Activated CD4-positive, alpha-beta T cell treated with anti-CD3 and anti-CD28 coated beads, Interleukin-2, Interleukin-6, amounts not matched to agents 100 ng/mL and 50 ng/mL, durations not matched to agents 16 hours and 8 hours (primary cell): ENCODE results near the gene PRSS56.

Source experiments
- DNase-seq: peaks from one replicate; pipeline ENCODE4 v3.0.0-alpha.2; 2020

Gene PRSS56

DNA sequence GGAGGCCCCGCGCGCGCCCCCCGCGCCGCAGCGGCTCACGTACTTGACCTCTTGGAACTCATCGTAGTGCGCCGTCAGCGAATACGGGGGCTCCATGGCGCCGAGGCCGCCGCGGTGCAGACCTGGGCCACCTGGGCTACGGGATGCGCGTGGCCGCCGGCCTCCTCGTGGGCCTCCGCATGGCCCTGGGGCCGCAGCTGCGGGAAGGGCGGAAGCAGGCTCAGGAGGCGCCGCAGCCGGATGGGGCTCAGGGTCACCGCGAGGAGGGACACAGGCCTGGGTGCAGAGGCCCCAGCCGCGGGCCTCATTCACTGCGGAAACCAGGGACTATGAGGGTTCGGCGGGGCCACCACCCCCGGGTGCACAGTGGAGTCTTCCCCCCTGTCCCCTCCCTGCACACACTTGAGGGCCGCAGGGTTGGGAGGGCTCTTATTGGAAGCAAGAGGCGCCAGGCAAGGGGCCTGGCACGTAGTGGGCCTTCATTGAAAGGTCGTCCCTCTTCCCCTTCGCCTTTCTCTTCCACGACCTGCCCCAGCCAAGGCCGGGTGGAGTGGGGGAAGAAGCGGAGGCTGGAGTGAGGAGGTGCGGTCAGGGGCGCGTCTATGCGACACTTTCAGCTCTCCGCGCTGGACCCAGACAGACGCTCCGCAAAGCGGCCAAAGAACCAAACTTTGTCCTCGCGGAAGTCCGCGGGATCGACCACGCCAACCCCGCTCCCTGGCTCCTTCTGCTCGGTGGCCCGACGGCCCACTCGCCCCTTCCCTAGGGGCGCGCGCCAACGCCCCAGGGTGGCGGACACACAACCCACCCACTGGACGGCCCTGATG lies 33.4 kb upstream of the PRSS56 start:
- no peak for DNase-seq

- no peak for DNase-seq
These were observed 32.6 kb upstream of the PRSS56 start, which contains the start of gene ECEL1 for GRCh38 chr2:232487385-232488096. Gene ECEL1 (minus strand): TSS chr2:232487834. CDS start chr2:232486653, 1,181 bp downstream.

DNA sequence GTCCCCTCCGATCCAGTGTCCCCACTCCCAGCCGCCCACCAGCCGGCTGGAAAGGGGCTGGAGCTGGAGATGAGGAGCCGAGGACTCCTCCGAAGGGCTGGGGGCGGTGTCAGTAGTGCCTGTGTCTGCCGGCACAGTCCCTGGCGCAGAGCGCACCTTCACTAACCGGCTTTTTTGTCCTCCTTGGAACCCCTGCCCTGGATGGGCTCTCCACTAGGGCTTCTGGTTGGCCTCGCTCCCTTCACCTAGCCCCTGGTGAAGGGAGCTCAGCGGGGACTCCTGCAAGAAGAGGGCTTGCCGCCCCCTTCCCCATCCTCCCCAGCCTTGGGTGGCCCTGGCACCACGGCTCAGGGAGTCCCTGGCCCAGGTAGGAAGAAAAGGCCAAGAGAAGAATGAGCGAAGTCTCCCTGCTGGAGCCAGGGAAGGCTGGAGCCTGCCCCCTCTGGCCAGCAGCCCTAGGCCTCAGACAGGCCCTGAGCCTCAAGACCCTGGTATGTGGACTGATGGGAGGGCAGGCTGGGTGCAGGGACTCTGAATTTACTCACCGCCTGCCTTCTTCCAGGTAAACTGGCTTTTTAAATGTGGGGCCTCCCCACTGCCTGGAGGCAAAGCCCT lies 32.0 kb upstream of the PRSS56 start:
- no peak for DNase-seq

- no peak for DNase-seq
These were observed 31.4 kb upstream of the PRSS56 start for GRCh38 chr2:232488721-232489300.

DNA sequence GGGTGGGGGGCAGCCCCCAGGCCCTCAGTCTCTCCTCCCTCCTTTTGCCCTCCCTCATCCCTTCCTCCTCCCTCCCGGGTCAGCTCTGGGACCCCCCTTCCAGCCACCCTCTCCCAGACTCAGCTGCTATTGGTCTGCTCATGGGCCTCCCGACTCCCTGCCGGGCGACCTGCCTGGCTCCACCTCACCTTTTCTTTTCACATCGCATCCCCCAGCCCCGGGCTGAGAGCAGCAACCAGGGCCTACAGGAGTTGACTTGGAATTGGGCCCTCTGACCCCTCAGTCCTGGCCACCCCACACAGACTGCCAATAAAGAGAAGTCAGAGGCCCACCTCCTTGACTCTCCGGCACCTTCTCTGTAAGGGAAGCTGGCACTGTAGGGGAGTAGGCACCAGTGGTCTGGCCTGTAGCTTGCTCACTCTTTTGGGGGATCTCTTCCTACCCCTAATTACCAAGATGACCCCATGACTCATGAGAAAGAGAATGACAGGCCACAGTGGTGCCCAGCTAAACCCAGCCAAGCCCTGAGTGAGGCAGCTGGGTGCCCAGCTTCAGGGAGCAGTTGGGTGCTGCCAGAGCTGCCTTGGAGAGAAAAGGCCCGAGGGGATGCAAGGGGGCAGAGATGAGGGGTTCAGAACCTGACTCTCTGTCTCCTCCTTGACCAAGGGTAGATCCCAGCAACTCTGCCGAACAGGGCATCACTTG lies 30.5 kb upstream of the PRSS56 start:
- DNase-seq: no peak

- DNase-seq: no peak
These were observed 29.7 kb upstream of the PRSS56 start for GRCh38 chr2:232490221-232491138.

GRCh38 chr2:232491139-232491780 lies 28.9 kb upstream of the PRSS56 start:
- no peak for DNase-seq

DNA sequence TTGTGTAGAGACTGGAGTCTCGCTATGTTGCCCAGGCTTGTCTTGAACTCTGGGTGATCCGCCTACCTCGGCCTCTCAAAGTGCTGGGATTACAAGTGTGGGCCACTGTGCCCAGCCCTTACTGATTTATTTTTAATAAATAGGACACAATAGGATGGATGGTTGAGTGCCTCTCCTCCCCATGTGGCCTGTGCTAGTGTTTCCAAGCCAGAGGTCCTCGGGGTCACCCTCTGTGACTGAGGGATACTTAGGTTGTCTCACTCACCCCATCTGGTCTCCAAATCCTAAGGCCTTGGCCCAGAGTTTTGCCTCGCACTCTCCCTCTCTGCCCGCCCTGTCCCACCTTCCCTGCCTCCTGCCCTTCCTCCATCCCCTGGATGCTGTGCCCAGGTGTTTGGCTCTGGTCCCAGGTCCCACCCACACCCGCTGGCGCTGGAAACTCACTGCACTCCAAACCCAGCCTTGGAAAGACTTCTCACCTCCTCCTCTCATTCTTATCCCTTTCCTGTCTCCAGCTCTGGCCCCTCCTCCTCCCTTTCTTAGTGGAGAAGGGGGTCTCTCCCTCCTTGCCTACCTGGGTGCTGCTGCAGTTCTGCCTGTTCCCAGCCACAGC lies 27.8 kb upstream of the PRSS56 start:
- DNase-seq: no peak

DNA sequence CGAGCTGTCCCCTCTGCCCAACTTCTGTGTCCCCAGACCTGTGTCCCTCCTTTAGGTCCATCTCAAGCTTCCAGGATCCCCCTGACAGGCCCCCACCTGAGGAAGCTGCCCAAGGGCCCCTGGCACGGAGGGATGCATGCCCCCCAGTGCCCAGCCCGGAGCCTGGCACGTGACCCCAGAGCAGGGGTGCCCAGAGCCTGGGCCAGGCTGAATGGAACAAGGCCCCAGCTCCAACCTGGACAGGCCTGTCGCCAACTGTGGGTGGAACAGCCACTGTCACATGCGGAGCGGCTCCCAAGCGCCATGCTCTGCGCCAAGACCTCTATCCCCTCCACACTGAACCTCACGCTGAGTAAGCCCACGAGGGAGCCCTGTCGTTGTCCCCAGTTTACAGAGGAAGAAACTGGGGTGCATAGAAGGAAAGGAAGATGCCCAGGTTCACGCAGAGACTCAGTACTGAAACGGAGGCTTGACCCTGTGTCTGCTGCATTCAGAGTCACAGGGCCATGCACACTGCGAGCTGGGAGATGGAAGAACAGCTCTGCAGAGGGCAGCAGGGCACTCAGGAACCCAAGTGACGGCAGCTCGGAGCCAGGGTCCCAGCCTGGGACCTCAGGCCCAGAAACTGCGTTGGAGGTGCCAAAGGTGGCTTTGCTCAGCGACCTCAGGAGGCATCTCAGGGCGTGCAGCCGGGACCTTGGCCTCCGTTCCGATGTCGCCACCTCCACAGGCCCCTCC lies 27.1 kb upstream of the PRSS56 start:
- no peak for DNase-seq

- DNase-seq: no peak
These were observed 26.3 kb upstream of the PRSS56 start for GRCh38 chr2:232493701-232494474.

DNA sequence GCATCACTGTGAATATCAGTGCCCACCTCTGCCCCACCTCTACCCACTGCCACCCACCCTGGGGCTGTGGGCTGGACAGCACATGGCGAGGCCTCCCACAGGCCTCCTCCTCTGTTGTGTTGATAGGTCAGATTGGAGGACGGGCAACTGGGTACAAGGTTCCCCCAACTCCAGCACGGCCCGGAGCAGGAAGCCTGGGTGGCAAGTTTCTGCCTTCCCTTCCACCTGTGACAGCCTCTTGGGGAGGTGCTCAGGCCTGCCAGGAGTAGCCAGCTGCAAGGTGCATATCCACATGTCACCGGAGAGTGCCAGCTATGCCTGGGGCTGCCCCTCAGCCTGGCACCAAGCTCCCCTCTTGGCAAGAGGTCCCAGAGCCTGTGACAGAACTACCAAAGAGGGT lies 25.6 kb upstream of the PRSS56 start:
- DNase-seq: no peak

DNA sequence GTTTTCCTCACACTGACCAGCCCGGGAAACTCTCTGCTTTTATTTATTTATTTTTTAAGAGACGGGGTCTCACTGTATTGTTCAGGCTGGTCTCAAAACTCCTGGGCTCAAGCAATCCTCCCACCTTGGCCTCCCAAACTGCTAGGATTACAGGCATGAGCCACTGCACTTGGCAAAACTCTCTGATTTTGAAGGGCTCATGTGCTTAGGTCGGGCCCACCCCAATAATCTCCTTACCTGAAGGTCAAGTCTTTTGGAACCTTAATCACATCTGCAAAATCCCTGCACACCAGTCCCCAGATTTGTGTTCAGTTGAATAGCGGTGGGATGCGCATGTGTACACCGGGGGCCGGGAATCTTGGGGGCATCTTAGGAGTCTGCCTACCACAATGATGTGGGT lies 24.9 kb upstream of the PRSS56 start:
- DNase-seq: no peak

GRCh38 chr2:232496501-232497270 lies 23.5 kb upstream of the PRSS56 start:
- no peak for DNase-seq

GRCh38 chr2:232497348-232497747 lies 22.8 kb upstream of the PRSS56 start:
- no peak for DNase-seq

- no peak for DNase-seq
These were observed 21.7 kb upstream of the PRSS56 start for GRCh38 chr2:232498452-232498851.

GRCh38 chr2:232501331-232501771 lies 18.8 kb upstream of the PRSS56 start:
- DNase-seq: no peak

GRCh38 chr2:232501794-232502390 lies 18.3 kb upstream of the PRSS56 start:
- DNase-seq: no peak

GRCh38 chr2:232502511-232502910 lies 17.7 kb upstream of the PRSS56 start:
- DNase-seq: no peak
